MG63 (cell line): ENCODE results near the gene ASPA. TPM values are rescaled to one million over a fixed set of nuclear protein-coding genes. Genes with fewer than 3 reads are reported as not detected.
"Not testable (repeated sequence)": the region's sequence is repeated elsewhere in the genome, so short reads cannot be mapped to it uniquely, and the experiment has no call there.

Source experiments
- DNase-seq: peaks from one replicate; pipeline ENCODE4 v3.0.0-alpha.2; 2020
- H3K27me3 ChIP-seq: fragments of 250-450 bp; sonication (Bioruptor Pico); 2 replicates; pipeline ENCODE4 v1.5.1; 2020; ENCODE audit warnings: mild to moderate bottlenecking, moderate library complexity
- H3K36me3 ChIP-seq: fragments of 250-450 bp; sonication (Bioruptor Pico); 2 replicates; pipeline ENCODE4 v1.5.1; 2020; ENCODE audit warnings: mild to moderate bottlenecking, moderate library complexity
- H3K4me3 ChIP-seq: fragments of 250-450 bp; sonication (Bioruptor Pico); 2 replicates; pipeline ENCODE4 v1.5.1; 2020; ENCODE audit warnings: mild to moderate bottlenecking, moderate library complexity
- H3K9me3 ChIP-seq: fragments of 250-450 bp; sonication (Bioruptor Pico); 2 replicates; pipeline ENCODE4 v1.5.1; 2020; ENCODE audit warnings: mild to moderate bottlenecking, moderate library complexity
- total RNA-seq: library from RNA; depleted of rRNA; stranded (reverse); fragments of >200 nt; shearing (Covaris generic); gene quantifications from 2 replicates; pipeline ENCODE4 v1.2.3, GENCODE V29; 2014; ENCODE audit warnings: low replicate concordance

The ASPA gene
- total RNA-seq, 1 experiment from 2014 or later: 0.30 TPM

DNA sequence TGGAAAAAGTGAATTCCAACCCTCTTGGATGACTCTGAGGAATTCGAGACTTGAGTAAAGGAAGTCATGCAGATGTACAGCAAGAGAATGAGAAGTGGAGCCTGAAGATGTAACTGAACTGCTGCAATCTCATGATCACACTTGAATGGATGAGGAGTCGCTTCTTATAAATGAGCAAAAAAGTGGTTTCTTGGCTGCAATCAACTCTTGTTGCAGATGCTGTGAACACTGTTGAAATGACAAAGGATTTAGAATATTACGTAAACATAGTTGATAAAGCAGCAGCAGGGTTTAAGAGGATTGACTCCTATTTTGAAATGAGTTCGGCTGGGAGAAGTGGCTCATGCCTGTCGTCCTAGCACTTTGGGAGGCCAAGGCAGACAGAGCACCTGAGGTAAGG lies 25.5 kb downstream of the ASPA start:
- no peaks in the 10 kb centered on the region for H3K9me3 ChIP-seq
- H3K27me3 ChIP-seq: no peaks in the 10 kb centered on the region
- H3K36me3 ChIP-seq: no peaks in the 10 kb centered on the region
- no peak for DNase-seq
- H3K4me3 ChIP-seq: no peak overlapping the region

DNA sequence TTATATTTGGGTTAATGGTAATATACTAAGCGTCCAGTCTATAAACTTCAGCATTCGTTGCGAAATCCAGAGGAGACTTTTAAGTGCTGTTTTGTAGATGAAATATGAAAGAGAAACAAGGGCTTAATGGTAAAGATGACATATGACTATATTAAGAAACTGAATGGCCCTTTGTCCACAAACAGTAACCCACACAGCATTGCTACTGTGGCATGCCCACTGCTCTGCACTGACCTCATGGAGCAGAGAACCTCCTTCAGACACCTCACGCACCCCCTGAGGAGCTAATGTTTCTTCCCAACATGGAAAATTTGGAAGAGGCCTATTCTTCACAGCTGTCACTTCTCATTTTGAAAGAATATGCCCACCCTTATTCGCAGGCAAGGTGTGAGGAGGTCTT lies 26.7 kb downstream of the ASPA start:
- Histone ChIP-seq H3K36me3 (no peaks in the 10 kb centered on the region), H3K9me3 (no peaks in the 10 kb centered on the region), H3K4me3 (no peak overlapping the region), H3K27me3 (no peaks in the 10 kb centered on the region)
- DNase-seq: no peak

DNA sequence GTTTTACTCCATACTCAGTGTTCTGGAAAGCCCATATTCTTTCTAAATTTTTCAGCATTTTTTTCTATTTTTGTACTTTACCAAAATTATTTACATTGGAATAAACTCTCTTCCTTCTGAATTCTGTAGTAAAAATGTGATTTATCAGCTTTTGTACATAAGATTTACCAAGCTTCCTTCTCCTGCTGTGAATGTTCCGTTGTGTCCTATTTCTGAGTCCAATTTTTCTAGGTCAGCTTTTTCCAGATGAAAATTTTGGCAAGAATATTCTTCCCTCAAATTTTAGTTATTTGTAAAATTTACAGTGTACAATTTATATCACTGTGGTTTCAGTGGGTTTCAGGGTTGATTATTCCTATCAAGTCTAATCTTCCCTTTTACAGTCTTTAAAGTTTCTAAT lies 27.5 kb downstream of the ASPA start:
- Histone ChIP-seq H3K9me3 (no peaks in the 10 kb centered on the region), H3K4me3 (no peak overlapping the region), H3K27me3 (no peaks in the 10 kb centered on the region), H3K36me3 (no peaks in the 10 kb centered on the region)
- DNase-seq: no peak

DNA sequence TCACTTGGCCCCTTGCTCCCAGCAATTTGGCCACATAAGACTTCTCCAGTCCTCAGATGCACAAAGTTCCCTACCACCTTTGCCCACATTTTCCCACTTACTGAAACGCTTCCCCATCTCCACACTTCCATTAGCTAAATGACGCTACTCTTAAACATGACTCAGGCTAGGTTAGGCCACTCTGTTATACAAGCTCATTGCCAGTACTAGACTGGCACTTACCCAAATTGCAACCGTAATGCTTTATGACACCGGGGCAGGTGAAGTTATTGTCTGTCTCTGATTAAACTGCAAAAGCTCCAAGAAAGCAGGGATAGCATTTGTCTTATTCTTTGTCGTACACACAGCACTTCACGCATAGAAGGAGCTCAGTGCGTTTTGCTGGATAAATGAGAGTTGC lies 29.2 kb downstream of the ASPA start:
- no peak for DNase-seq
- no peak overlapping the region for H3K4me3 ChIP-seq

DNA sequence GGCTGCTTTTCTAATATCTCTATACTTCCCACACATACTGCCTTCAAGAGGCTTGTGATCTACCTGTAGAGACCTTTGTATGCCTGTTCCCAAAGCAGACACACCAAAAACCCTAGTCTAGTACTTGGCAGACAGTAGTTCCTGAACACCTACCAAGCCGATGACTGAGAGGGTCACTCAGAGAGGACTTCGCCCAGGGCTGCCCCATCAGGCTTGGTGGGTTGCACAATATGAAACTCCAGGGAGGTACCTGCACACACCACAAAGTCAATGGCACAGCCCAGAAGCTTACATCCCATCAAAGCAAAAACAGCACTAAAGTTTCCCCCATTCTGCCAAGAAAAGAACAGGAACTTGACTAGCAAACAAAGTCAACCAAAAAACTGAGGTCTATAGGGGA lies 30.3 kb downstream of the ASPA start:
- H3K9me3 ChIP-seq: no peaks in the 10 kb centered on the region

More for the DNA sequence above, 29.2 kb downstream of the ASPA start:
- H3K9me3 ChIP-seq: no peaks in the 10 kb centered on the region
- no peaks in the 10 kb centered on the region for H3K27me3 ChIP-seq
- H3K36me3 ChIP-seq: no peaks in the 10 kb centered on the region

DNA sequence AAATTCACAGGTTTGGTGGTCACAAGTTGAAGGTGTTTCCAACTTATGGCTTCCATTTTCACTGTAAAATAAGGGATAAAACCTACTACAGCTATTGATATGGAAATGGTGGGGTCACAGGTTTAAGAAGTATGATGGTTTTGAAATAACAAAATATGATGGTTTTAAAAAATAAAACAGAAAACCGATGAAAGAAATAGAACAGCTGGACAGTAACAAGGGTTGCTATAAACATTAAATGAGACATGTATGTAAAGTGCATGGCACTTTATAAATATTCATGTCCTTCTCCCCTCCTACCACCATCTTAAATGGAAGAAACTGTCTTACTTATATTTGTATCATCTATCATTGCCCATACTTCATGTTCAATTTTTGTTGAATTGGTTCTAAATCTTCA lies 31.3 kb downstream of the ASPA start:
- no peak overlapping the region for H3K4me3 ChIP-seq
- no peaks in the 10 kb centered on the region for H3K36me3 ChIP-seq
- DNase-seq: no peak
- H3K9me3 ChIP-seq: no peaks in the 10 kb centered on the region
- H3K27me3 ChIP-seq: no peaks in the 10 kb centered on the region

More for the DNA sequence above, 30.3 kb downstream of the ASPA start:
- H3K4me3 ChIP-seq: no peak overlapping the region
- no peaks in the 10 kb centered on the region for H3K27me3 ChIP-seq
- no peak for DNase-seq
- no peaks in the 10 kb centered on the region for H3K36me3 ChIP-seq

DNA sequence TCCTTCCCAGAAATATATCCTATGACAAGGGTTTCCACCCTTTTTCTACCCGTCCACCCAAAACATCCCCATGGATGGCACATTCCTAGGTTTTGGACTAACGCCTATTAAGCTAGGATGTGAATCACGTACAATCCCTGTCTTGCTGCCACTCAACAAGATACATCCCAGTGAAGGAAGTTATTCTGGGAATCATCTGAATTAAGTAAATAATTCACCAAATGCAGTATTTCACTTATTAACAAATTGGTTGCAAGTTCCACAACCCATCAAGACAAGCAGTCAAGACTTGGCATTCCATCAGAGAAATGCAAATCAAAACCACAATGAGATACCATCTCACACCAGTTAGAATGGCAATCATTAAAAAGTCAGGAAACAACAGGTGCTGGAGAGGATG lies 32.1 kb downstream of the ASPA start:
- no peaks in the 10 kb centered on the region for H3K36me3 ChIP-seq
- no peaks in the 10 kb centered on the region for H3K27me3 ChIP-seq
- no peak overlapping the region for H3K4me3 ChIP-seq
- H3K9me3 ChIP-seq: no peaks in the 10 kb centered on the region
- no peak for DNase-seq

DNA sequence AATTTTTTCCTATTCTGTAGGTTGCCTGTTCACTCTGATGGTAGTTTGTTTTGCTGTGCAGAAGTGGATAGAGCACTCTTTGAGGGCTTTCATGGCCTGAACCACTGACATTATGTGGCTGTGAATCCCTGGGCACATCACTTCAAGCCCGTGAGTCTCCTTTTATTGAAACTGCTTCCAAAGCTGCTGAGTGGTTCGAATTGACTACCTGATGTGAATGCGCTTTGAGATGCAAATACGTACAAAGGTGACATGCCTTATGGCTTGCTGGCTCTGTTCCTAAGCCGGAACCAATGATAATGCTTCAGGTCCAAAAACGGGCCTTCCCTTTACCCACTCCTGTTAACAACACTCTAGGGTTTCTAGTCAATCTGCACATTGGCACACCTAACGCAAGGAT lies 34.3 kb downstream of the ASPA start:
- Histone ChIP-seq H3K36me3 (no peaks in the 10 kb centered on the region), H3K9me3 (no peaks in the 10 kb centered on the region), H3K4me3 (no peak overlapping the region), H3K27me3 (no peaks in the 10 kb centered on the region)
- DNase-seq: no peak

DNA sequence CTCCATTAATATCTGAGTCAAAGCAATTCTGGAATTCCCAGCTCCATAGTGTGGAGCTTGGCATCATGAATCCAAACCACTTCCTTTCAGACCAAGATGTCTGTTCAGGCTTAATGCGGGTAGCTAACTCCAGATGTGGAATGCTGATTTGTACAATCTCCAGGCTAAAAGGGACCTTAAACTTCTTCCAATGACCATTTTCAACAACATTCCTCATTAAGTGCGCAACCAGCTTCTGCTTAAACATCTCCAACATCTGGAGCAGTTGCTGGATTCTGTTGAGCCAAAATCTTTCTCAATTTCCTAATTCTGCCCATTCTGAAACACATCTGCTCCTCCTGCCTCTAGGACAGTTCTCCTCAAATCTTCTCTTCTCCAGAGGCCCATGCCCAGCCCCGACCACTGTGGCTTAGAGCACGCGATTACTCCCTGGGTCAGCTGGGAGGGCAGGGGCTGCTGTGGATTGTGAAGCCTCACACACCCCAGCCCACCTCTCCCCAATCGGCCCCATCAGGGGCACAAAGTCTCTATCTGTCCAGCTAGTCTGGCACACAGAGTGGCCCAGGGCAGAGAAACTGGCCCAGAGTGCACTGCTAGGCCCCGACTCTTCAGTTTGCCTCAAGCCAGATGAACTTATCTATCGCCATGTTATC lies 36.2 kb downstream of the ASPA start:
- DNase-seq: no peak
- no peaks in the 10 kb centered on the region for H3K27me3 ChIP-seq
- H3K4me3 ChIP-seq: no peak overlapping the region

DNA sequence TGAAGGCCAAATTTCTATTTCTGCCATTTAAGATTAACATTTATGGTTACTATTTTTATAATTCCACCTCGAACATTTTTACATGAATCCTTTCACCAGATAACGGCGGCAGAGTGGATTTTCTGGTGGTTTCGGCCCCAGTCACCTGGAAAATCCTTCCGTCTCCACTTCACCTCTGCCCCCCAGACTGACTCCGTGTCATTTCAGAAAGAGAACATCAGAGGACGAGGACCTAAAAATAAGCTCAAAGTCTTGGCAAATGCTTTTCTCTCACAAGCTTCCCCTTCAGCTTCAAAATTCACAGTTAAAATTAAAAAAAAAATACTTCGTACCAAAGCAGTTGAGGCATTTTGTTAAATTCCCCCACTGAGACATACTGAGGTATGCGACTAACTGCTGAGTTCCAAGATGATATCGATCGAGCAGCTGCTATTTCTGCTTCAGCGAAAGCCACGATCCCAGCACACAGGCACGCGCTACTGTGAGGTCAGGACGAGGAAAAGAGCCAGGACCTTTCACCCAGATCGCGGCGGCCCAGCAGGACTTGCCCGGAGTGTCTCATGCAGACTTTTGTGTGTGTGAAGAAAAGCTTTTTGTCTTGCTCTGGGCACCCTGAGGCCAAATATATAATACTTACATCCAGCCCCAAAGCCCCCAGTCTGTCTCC lies 36.8 kb downstream of the ASPA start:
- Histone ChIP-seq H3K9me3 (no peaks in the 10 kb centered on the region), H3K36me3 (no peaks in the 10 kb centered on the region), H3K27me3 (no peaks in the 10 kb centered on the region), H3K4me3 (no peak overlapping the region)
- peak; percentile 71 for DNase-seq

More for the DNA sequence above, 36.2 kb downstream of the ASPA start:
- H3K36me3 ChIP-seq: no peaks in the 10 kb centered on the region
- H3K9me3 ChIP-seq: no peaks in the 10 kb centered on the region

DNA sequence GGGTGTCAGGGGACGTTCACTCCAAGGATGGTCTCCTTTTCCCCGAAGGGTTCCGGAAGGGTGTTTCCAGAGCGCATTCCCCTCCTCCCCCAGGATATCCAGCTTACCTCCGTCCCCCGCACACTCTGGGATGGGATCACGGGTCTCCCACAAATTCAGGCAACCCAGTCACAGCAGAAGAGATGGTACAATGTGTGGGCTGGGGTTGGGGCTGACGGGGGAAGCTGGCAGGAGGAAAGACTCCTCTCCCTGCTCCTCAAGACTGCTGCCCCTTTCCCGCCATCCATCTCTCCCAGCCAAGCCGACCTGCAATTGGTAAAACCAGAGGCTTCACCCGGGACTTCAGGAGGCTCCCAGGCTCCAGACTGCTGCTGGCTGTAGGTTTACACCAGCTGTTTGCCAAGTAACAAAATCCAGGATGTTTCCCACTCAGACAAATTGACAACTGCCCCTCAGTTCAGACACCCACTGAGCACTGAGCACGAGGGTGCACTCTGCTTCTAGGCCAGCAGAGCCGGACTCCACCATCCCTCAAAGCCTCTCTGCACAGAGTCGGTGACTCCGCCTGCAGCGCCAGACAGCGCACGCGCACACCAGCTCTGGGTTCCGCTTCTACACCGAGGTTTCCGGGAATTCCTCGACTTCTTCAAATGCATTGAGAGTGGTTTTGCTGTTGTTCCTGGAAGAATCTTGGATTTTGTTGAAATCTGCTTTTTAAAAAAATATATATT lies 37.7 kb downstream of the ASPA start:
- DNase-seq: no peak
- Histone ChIP-seq H3K27me3 (no peaks in the 10 kb centered on the region), H3K36me3 (no peaks in the 10 kb centered on the region), H3K9me3 (no peaks in the 10 kb centered on the region), H3K4me3 (no peak overlapping the region)

DNA sequence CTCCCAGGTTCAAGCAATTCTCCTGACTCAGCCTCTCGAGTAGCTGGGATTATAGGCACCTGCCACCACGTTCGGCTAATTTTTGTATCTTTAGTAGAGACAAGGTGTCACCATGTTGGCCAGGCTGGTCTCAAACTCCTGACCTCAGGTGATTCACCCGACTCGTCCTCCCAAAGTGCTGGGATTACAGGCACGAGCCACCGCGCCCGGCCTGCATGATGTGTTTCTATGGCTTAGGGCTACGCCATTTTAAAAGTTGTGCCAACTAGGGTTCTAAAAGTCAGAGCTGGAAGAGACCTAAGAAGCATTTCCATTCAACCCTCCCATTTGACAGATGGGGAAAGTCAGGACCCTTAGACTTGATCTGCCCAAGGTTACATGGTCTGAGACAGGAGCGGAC lies 38.4 kb downstream of the ASPA start:
- not testable (repeated sequence) for H3K4me3 ChIP-seq, H3K36me3 ChIP-seq, DNase-seq, H3K9me3 ChIP-seq, H3K27me3 ChIP-seq

DNA sequence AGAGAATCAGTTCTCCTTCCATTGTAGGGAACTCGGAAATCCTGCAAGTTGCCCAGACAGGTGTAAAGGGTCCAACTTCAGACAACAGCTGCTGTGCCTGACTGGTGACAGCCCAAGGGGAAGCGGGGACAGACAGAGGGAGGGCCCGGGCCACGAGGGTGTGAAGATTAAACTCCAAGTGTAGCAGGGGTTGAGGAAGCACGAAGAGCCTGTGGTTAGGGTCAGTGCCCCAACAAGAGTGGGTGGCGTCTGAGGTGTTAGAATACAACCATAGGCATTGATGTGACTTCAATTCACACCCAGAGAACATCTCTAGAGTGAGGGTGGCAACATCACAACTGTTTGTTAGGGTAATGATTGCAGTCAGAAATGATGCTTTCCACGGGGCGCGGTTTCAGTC lies 39.1 kb downstream of the ASPA start:
- no peaks in the 10 kb centered on the region for H3K9me3 ChIP-seq
- no peak for DNase-seq
- no peaks in the 10 kb centered on the region for H3K27me3 ChIP-seq
- no peaks in the 10 kb centered on the region for H3K36me3 ChIP-seq
- no peak overlapping the region for H3K4me3 ChIP-seq

DNA sequence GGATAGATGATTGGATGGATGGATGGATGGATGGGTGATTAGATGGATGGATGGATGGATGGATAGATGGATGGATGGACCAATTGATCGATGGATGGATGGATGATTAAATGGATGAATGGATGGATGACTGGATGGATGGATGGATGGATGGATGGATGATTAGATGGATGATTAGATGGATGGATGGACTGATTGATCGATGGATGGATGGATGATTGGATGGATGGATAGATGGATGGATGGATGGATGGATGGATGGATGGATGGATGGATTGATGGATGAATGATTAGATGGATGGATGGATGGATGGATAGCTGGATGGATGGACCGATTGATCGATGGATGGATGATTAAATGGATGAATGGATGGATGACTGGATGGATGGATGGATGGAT lies 43.7 kb downstream of the ASPA start:
- H3K27me3 ChIP-seq, DNase-seq, H3K36me3 ChIP-seq, H3K9me3 ChIP-seq, H3K4me3 ChIP-seq: not testable (repeated sequence)

DNA sequence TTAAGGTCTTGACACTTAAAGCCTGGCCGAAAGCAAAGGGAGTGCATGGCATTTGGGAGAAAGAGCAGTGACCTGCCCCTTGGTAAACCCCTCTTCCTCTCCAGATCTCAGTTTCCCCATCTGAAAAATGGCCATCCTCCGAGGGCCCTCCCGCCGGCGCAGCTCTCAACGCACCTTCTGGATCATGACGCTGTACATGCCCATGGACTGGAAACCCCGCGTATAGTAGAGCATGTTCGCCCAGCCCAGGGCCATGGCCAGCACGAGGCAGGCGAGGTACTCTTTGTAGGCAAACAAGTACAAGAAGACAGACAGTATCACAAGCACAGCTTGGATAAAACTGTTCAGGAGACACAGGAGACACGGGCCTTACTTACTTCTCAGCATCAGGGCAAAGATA lies 48.2 kb downstream of the ASPA start:
- H3K27me3 ChIP-seq: no peaks in the 10 kb centered on the region
- no peaks in the 10 kb centered on the region for H3K9me3 ChIP-seq
- no peak overlapping the region for H3K4me3 ChIP-seq
- no peaks in the 10 kb centered on the region for H3K36me3 ChIP-seq
- no peak for DNase-seq

DNA sequence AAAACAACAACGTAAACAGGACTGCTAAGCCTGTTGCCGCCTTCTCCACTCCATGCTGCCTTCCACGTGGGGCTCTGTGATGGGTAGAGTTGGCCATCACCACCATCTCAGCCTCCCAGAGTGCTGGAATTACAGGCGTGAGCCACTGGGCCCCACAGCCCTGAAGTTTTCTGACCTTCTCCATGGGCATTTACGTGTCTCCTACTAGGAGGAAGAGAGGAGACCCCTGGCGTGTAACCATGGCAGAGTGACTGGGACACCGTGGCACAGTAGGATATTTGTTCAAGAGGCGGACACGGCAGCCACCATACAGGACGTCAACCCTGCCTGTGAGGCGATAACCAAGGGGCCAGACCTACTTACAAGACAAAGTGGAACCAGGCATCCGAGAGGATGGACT lies 50.7 kb downstream of the ASPA start:
- H3K36me3 ChIP-seq: no peaks in the 10 kb centered on the region
- no peak overlapping the region for H3K4me3 ChIP-seq
- H3K9me3 ChIP-seq: no peaks in the 10 kb centered on the region
- no peaks in the 10 kb centered on the region for H3K27me3 ChIP-seq
- no peak for DNase-seq

DNA sequence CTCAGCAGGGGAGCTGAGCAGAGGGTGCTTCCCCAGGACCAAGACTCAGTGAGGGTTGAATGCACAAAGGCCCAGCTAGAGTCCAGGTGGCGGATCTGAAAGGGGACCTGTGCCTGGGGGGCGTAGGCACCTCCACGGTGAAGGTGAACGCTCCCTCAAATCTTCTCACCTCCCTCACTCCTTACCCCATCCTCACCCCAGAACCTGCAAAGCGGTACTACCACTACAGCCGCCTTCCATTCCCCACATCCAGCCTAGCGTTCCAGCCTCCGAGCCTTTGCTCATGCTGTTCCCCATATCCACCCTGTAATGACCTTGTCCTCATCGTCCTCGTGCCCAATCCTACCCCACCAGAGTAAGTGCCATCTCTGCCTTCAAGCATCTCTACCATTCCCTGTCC lies 51.2 kb downstream of the ASPA start:
- Histone ChIP-seq H3K36me3 (no peaks in the 10 kb centered on the region), H3K27me3 (no peaks in the 10 kb centered on the region)

DNA sequence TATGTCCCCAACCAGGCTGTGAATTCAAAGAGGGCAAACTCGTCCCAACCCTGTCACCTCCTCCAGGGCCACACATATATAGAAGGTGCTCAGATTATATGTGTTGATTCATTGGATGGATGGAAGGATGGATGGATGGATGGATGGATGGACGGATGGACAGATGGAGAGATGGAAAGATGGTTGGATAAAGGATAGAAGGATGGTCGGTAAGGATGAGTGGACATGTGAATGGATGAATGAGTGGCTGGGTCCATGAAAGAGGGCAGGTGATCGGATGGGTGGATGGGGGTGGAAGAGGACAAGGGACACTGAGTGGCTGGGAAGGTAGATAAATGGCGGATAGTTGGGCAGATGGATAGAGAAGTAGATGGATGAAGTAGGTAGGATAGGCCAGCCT lies 51.7 kb downstream of the ASPA start:
- Histone ChIP-seq H3K27me3 (no peaks in the 10 kb centered on the region), H3K9me3 (no peaks in the 10 kb centered on the region), H3K4me3 (no peak overlapping the region), H3K36me3 (no peaks in the 10 kb centered on the region)
- no peak for DNase-seq

More for the DNA sequence above, 51.2 kb downstream of the ASPA start:
- DNase-seq: no peak
- Histone ChIP-seq H3K9me3 (no peaks in the 10 kb centered on the region), H3K4me3 (no peak overlapping the region)
